HEK293 (cell line): Measurements from ENCODE around the gene DAAM1.

Source experiments
- FEZF1 ChIP-seq: fragments of 450-650 bp; formaldehyde crosslinking; IDR thresholded peaks from 2 replicates; pipeline ENCODE4 v1.5.1; 2016; ENCODE audit warnings: missing biosample characterization, missing genetic modification characterization
- GLIS1 ChIP-seq: fragments of 450-650 bp; formaldehyde crosslinking; IDR thresholded peaks from 2 replicates; pipeline ENCODE4 v1.5.1; 2016; ENCODE audit warnings: missing biosample characterization, missing genetic modification characterization
- MYNN ChIP-seq: fragments of 450-650 bp; formaldehyde crosslinking; IDR thresholded peaks from 2 replicates; pipeline ENCODE4 v1.5.1; 2016; ENCODE audit warnings: missing biosample characterization, missing genetic modification characterization, borderline replicate concordance
- OVOL3 ChIP-seq: fragments of 450-650 bp; formaldehyde crosslinking; IDR thresholded peaks from 2 replicates; pipeline ENCODE4 v1.5.1; 2016; ENCODE audit warnings: missing biosample characterization, missing genetic modification characterization
- PRDM1 ChIP-seq: fragments of 450-650 bp; formaldehyde crosslinking; IDR thresholded peaks from 2 replicates; pipeline ENCODE4; 2016; ENCODE audit warnings: missing biosample characterization, missing genetic modification characterization
- SALL2 ChIP-seq: fragments of 450-650 bp; formaldehyde crosslinking; IDR thresholded peaks from 2 replicates; pipeline ENCODE4 v1.5.0; 2017; ENCODE audit warnings: missing biosample characterization, mild to moderate bottlenecking, missing genetic modification characterization, borderline replicate concordance
- SP7 ChIP-seq: fragments of 450-650 bp; formaldehyde crosslinking; IDR thresholded peaks from 2 replicates; pipeline ENCODE4 v1.5.1; 2016; ENCODE audit warnings: missing biosample characterization, missing genetic modification characterization
- WT1 ChIP-seq: fragments of 450-650 bp; formaldehyde crosslinking; IDR thresholded peaks from 2 replicates; pipeline ENCODE4 v1.5.1; 2016; ENCODE audit warnings: missing biosample characterization, missing genetic modification characterization
- YY2 ChIP-seq: fragments of 450-650 bp; formaldehyde crosslinking; IDR thresholded peaks from 2 replicates; pipeline ENCODE4 v1.5.1; 2016; ENCODE audit warnings: missing biosample characterization, missing genetic modification characterization
- ZBTB1 ChIP-seq: fragments of 450-650 bp; formaldehyde crosslinking; IDR thresholded peaks from 2 replicates; pipeline ENCODE4 v1.5.1; 2016; ENCODE audit warnings: missing biosample characterization, missing genetic modification characterization
- ZNF10 ChIP-seq: fragments of 450-650 bp; formaldehyde crosslinking; IDR thresholded peaks from 2 replicates; pipeline ENCODE4 v1.5.1; 2017; ENCODE audit warnings: missing biosample characterization, missing genetic modification characterization
- ZNF133 ChIP-seq: fragments of 450-650 bp; formaldehyde crosslinking; IDR thresholded peaks from 2 replicates; pipeline ENCODE4 v1.5.1; 2016; ENCODE audit warnings: missing biosample characterization, missing genetic modification characterization
- ZNF138 ChIP-seq: fragments of 450-650 bp; formaldehyde crosslinking; IDR thresholded peaks from 2 replicates; pipeline ENCODE4 v1.5.1; 2016; ENCODE audit warnings: missing biosample characterization, missing genetic modification characterization, borderline replicate concordance
- ZNF155 ChIP-seq: fragments of 450-650 bp; formaldehyde crosslinking; IDR thresholded peaks from 2 replicates; pipeline ENCODE4 v1.5.1; 2016; ENCODE audit warnings: missing biosample characterization, missing genetic modification characterization
- ZNF266 ChIP-seq: fragments of 450-650 bp; formaldehyde crosslinking; IDR thresholded peaks from 2 replicates; pipeline ENCODE4 v1.5.1; 2016; ENCODE audit warnings: missing biosample characterization, missing genetic modification characterization, low read depth
- ZNF302 ChIP-seq: fragments of 450-650 bp; formaldehyde crosslinking; IDR thresholded peaks from 2 replicates; pipeline ENCODE4 v1.5.1; 2016; ENCODE audit warnings: missing biosample characterization, missing genetic modification characterization, low read depth
- ZNF37A ChIP-seq: fragments of 450-650 bp; IDR thresholded peaks from 2 replicates; pipeline ENCODE4 v1.5.1; 2018; ENCODE audit warnings: missing biosample characterization, missing genetic modification characterization
- ZNF416 ChIP-seq: fragments of 450-650 bp; formaldehyde crosslinking; IDR thresholded peaks from 2 replicates; pipeline ENCODE4 v1.5.1; 2016; ENCODE audit warnings: missing biosample characterization, missing genetic modification characterization
- ZNF530 ChIP-seq: fragments of 450-650 bp; formaldehyde crosslinking; IDR thresholded peaks from 2 replicates; pipeline ENCODE4 v1.5.1; 2016; ENCODE audit warnings: low read depth, missing biosample characterization, missing genetic modification characterization
- ZNF629 ChIP-seq: fragments of 450-650 bp; formaldehyde crosslinking; IDR thresholded peaks from 2 replicates; pipeline ENCODE4 v1.5.1; 2017; ENCODE audit warnings: missing biosample characterization, missing genetic modification characterization
- ZNF677 ChIP-seq: fragments of 450-650 bp; IDR thresholded peaks from 2 replicates; pipeline ENCODE4 v1.5.0; 2018; ENCODE audit warnings: missing biosample characterization, mild to moderate bottlenecking, missing genetic modification characterization, moderate library complexity
- ZNF701 ChIP-seq: fragments of 450-650 bp; formaldehyde crosslinking; IDR thresholded peaks from 2 replicates; pipeline ENCODE4 v1.5.1; 2016; ENCODE audit warnings: missing biosample characterization, missing genetic modification characterization
- ZNF707 ChIP-seq: fragments of 450-650 bp; formaldehyde crosslinking; IDR thresholded peaks from 2 replicates; pipeline ENCODE4 v1.5.1; 2016; ENCODE audit warnings: missing biosample characterization, missing genetic modification characterization
- ZXDB ChIP-seq: fragments of 450-650 bp; formaldehyde crosslinking; IDR thresholded peaks from 2 replicates; pipeline ENCODE4 v1.5.1; 2016; ENCODE audit warnings: missing biosample characterization, missing genetic modification characterization
- TF ChIP-seq, protein P1 (sequence below): fragments of 450-650 bp; formaldehyde crosslinking; IDR thresholded peaks from 2 replicates; pipeline ENCODE4 v1.5.1; 2016; ENCODE audit warnings: missing biosample characterization, missing genetic modification characterization
- TF ChIP-seq, protein P2 (sequence below): fragments of 450-650 bp; IDR thresholded peaks from 2 replicates; pipeline ENCODE4 v1.5.1; 2018; ENCODE audit warnings: missing biosample characterization, mild to moderate bottlenecking, missing genetic modification characterization
- TF ChIP-seq, protein P3 (sequence below): fragments of 450-650 bp; formaldehyde crosslinking; conservative IDR thresholded peaks from 2 replicates; pipeline ENCODE4 v1.5.1; 2016; ENCODE audit warnings: low read depth, missing biosample characterization, missing genetic modification characterization
- TF ChIP-seq, protein P4 (sequence below): fragments of 450-650 bp; formaldehyde crosslinking; IDR thresholded peaks from 2 replicates; pipeline ENCODE4 v1.5.1; 2016; ENCODE audit warnings: missing biosample characterization, missing genetic modification characterization
- TF ChIP-seq, protein P5 (sequence below): IDR thresholded peaks from 2 replicates; pipeline ENCODE4 v1.6.1; 2011; ENCODE audit warnings: mild to moderate bottlenecking, low read depth, low read length, borderline replicate concordance

Gene DAAM1

DNA sequence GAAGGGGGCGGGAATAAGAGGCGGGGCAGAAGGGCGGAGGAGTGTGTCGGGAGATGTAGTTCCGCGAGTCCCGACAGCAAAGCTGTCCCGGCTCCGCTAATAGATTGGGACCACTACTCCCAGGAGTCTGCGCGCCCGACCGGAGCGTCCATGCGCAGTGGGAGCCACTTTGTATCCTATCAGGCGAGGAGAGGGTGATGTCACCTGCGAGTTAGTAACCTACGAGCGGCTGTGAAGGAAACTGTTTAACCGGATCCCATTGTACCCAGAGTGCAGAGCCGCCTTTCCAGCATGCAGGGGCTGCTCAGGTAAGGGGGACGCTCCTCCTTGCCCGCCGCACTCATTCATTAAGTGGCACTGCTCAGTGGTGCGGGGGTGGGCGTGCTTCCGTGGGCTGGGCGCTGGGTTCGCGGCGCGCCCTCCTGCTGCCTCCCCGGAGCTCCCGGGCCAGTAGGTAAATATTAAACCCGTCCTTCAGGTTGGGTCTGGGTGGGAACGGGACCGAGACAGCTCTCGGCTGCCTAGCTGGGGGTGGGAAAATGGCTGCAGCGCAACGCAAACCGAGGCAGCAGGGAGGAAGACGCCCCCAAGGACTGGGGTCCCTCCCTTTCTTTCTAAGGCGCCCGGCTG is at the start of gene DAAM1 (continued):
- no peak for TF ChIP-seq FEZF1 (tag by site-specific recombination)
- TF ChIP-seq YY2 = no peak
- TF ChIP-seq ZNF530 = no peak
- no peak for TF ChIP-seq ZNF677 (tag by site-specific recombination)
- TF ChIP-seq WT1 (tag by site-specific recombination) = no peak
- no peak for TF ChIP-seq ZNF701 (tag by site-specific recombination)
- TF ChIP-seq SP7 = no peak; the same call in 1 of the 2 replicates
- peak; percentile 79 for TF ChIP-seq ZXDB
- TF ChIP-seq, protein P1, sequence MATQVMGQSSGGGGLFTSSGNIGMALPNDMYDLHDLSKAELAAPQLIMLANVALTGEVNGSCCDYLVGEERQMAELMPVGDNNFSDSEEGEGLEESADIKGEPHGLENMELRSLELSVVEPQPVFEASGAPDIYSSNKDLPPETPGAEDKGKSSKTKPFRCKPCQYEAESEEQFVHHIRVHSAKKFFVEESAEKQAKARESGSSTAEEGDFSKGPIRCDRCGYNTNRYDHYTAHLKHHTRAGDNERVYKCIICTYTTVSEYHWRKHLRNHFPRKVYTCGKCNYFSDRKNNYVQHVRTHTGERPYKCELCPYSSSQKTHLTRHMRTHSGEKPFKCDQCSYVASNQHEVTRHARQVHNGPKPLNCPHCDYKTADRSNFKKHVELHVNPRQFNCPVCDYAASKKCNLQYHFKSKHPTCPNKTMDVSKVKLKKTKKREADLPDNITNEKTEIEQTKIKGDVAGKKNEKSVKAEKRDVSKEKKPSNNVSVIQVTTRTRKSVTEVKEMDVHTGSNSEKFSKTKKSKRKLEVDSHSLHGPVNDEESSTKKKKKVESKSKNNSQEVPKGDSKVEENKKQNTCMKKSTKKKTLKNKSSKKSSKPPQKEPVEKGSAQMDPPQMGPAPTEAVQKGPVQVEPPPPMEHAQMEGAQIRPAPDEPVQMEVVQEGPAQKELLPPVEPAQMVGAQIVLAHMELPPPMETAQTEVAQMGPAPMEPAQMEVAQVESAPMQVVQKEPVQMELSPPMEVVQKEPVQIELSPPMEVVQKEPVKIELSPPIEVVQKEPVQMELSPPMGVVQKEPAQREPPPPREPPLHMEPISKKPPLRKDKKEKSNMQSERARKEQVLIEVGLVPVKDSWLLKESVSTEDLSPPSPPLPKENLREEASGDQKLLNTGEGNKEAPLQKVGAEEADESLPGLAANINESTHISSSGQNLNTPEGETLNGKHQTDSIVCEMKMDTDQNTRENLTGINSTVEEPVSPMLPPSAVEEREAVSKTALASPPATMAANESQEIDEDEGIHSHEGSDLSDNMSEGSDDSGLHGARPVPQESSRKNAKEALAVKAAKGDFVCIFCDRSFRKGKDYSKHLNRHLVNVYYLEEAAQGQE (tag by site-specific recombination) = no peak
- no peak for TF ChIP-seq ZNF416 (tag by site-specific recombination)
- TF ChIP-seq SALL2 = no peak
- no peak for TF ChIP-seq ZNF133 (tag by site-specific recombination)
- no peak for TF ChIP-seq ZNF37A (tag by site-specific recombination)
- TF ChIP-seq ZNF629 = peak; percentile 13; the same call in 1 of the 2 replicates
- TF ChIP-seq ZNF266 = no peak
- TF ChIP-seq GLIS1 (tag by site-specific recombination) = no peak; the same call in 1 of the 2 replicates
- TF ChIP-seq PRDM1 = no peak
- TF ChIP-seq, protein P2, sequence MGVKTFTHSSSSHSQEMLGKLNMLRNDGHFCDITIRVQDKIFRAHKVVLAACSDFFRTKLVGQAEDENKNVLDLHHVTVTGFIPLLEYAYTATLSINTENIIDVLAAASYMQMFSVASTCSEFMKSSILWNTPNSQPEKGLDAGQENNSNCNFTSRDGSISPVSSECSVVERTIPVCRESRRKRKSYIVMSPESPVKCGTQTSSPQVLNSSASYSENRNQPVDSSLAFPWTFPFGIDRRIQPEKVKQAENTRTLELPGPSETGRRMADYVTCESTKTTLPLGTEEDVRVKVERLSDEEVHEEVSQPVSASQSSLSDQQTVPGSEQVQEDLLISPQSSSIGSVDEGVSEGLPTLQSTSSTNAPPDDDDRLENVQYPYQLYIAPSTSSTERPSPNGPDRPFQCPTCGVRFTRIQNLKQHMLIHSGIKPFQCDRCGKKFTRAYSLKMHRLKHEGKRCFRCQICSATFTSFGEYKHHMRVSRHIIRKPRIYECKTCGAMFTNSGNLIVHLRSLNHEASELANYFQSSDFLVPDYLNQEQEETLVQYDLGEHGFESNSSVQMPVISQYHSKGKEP (tag by site-specific recombination) = no peak
- TF ChIP-seq MYNN = no peak
- no peak for TF ChIP-seq ZNF707 (tag by site-specific recombination)
- TF ChIP-seq, protein P3, sequence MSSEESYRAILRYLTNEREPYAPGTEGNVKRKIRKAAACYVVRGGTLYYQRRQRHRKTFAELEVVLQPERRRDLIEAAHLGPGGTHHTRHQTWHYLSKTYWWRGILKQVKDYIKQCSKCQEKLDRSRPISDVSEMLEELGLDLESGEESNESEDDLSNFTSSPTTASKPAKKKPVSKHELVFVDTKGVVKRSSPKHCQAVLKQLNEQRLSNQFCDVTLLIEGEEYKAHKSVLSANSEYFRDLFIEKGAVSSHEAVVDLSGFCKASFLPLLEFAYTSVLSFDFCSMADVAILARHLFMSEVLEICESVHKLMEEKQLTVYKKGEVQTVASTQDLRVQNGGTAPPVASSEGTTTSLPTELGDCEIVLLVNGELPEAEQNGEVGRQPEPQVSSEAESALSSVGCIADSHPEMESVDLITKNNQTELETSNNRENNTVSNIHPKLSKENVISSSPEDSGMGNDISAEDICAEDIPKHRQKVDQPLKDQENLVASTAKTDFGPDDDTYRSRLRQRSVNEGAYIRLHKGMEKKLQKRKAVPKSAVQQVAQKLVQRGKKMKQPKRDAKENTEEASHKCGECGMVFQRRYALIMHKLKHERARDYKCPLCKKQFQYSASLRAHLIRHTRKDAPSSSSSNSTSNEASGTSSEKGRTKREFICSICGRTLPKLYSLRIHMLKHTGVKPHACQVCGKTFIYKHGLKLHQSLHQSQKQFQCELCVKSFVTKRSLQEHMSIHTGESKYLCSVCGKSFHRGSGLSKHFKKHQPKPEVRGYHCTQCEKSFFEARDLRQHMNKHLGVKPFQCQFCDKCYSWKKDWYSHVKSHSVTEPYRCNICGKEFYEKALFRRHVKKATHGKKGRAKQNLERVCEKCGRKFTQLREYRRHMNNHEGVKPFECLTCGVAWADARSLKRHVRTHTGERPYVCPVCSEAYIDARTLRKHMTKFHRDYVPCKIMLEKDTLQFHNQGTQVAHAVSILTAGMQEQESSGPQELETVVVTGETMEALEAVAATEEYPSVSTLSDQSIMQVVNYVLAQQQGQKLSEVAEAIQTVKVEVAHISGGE = no peak
- TF ChIP-seq OVOL3 = no peak
- TF ChIP-seq, protein P4, sequence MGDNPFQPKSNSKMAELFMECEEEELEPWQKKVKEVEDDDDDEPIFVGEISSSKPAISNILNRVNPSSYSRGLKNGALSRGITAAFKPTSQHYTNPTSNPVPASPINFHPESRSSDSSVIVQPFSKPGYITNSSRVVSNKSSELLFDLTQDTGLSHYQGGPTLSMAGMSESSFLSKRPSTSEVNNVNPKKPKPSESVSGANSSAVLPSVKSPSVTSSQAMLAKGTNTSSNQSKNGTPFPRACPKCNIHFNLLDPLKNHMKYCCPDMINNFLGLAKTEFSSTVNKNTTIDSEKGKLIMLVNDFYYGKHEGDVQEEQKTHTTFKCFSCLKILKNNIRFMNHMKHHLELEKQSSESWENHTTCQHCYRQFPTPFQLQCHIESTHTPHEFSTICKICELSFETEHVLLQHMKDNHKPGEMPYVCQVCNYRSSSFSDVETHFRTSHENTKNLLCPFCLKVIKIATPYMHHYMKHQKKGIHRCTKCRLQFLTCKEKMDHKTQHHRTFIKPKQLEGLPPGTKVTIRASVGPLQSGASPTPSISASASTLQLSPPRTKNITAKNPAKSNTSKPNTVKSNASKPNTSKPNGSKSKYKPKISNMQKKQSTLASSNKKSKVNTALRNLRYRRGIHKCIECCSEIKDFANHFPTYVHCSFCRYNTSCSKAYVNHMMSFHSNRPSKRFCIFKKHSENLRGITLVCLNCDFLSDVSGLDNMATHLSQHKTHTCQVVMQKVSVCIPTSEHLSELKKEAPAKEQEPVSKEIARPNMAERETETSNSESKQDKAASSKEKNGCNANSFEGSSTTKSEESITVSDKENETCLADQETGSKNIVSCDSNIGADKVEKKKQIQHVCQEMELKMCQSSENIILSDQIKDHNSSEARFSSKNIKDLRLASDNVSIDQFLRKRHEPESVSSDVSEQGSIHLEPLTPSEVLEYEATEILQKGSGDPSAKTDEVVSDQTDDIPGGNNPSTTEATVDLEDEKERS = no peak
- TF ChIP-seq, protein P5, sequence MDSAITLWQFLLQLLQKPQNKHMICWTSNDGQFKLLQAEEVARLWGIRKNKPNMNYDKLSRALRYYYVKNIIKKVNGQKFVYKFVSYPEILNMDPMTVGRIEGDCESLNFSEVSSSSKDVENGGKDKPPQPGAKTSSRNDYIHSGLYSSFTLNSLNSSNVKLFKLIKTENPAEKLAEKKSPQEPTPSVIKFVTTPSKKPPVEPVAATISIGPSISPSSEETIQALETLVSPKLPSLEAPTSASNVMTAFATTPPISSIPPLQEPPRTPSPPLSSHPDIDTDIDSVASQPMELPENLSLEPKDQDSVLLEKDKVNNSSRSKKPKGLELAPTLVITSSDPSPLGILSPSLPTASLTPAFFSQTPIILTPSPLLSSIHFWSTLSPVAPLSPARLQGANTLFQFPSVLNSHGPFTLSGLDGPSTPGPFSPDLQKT = no peak
- no peak for TF ChIP-seq ZNF138 (tag by site-specific recombination)
- no peak for TF ChIP-seq ZBTB1 (tag by site-specific recombination)
- TF ChIP-seq ZNF10 (tag by site-specific recombination) = peak; percentile 60; the same call in 1 of the 2 replicates
- no peak for TF ChIP-seq ZNF155 (tag by site-specific recombination)
- no peak for TF ChIP-seq ZNF302 (tag by site-specific recombination)
